SU-DHL-6 (cell line): Measurements from ENCODE around the gene MYH16.
"Not testable (repeated sequence)": the region's sequence is repeated elsewhere in the genome, so short reads cannot be mapped to it uniquely, and the experiment has no call there.

ENCODE experiments used
- H2AFZ ChIP-seq: fragments of 200-600 bp; sonication (generic); 2 replicates; pipeline ENCODE4 v1.6.1; 2014; ENCODE audit warnings: low read depth, mild to moderate bottlenecking, moderate library complexity, mixed read lengths, antibody characterized with exemption, low read length; ENCODE audit not compliant: severe bottlenecking
- H3F3A ChIP-seq: fragments of 200-600 bp; shearing (Covaris generic); 2 replicates; pipeline ENCODE4 v1.6.0; 2016; ENCODE audit warnings: antibody characterized with exemption, mild to moderate bottlenecking; ENCODE audit not compliant: insufficient read depth
- H3K27ac ChIP-seq: fragments of 200-600 bp; sonication (generic); 2 replicates; pipeline ENCODE4 v1.5.1; 2016; ENCODE audit warnings: low read depth, mild to moderate bottlenecking, low read length, moderate library complexity, mixed read lengths
- H3K27me3 ChIP-seq: fragments of 200-600 bp; sonication (generic), shearing (Covaris generic); 2 replicates; pipeline ENCODE4 v1.6.0; 2014; ENCODE audit warnings: mild to moderate bottlenecking, low read length
- H3K36me3 ChIP-seq: fragments of 200-600 bp; sonication (generic); 2 replicates; pipeline ENCODE4 v1.6.1; 2014; ENCODE audit warnings: mild to moderate bottlenecking, low read length, mixed read lengths
- H3K4me2 ChIP-seq: fragments of 300-600, 200-600 bp; shearing (Covaris generic), sonication (generic); 2 replicates; pipeline ENCODE4 v1.6.0; 2014; ENCODE audit warnings: low read length, low read depth, mild to moderate bottlenecking; ENCODE audit not compliant: poor library complexity, severe bottlenecking
- H3K4me3 ChIP-seq: fragments of 200-600 bp; sonication (generic); 2 replicates; pipeline ENCODE4 v1.5.1; 2014; ENCODE audit warnings: antibody characterized with exemption, low read length, mild to moderate bottlenecking, mixed read lengths; ENCODE audit not compliant: insufficient read depth, poor library complexity, severe bottlenecking
- H3K79me2 ChIP-seq: fragments of 200-600 bp; sonication (generic); 2 replicates; pipeline ENCODE4 v1.6.1; 2014; ENCODE audit warnings: mild to moderate bottlenecking, low read length, moderate library complexity; ENCODE audit not compliant: insufficient read depth
- H3K9ac ChIP-seq: fragments of 200-600 bp; sonication (generic); 2 replicates; pipeline ENCODE4 v1.7.0; 2014; ENCODE audit warnings: mild to moderate bottlenecking, low read length
- H3K9me2 ChIP-seq: fragments of 200-600 bp; sonication (generic); replicated peaks from 2 replicates; pipeline ENCODE4 v1.6.1; 2014; ENCODE audit warnings: low read length; ENCODE audit not compliant: insufficient read depth
- H3K9me3 ChIP-seq: fragments of 200-600 bp; sonication (generic); 2 replicates; pipeline ENCODE4 v1.6.1; 2014; ENCODE audit warnings: low read length, mixed read lengths; ENCODE audit not compliant: insufficient read depth
- H4K20me1 ChIP-seq: fragments of 200-600 bp; sonication (generic); 2 replicates; pipeline ENCODE4 v1.6.1; 2014; ENCODE audit warnings: low read depth, mild to moderate bottlenecking, antibody characterized with exemption, low read length, moderate library complexity, mixed read lengths
- EZH2phosphoT487 ChIP-seq: fragments of 200-600 bp; sonication (generic), shearing (Covaris generic); conservative IDR thresholded peaks from 2 replicates; pipeline ENCODE4 v1.6.1; 2018; ENCODE audit warnings: mild to moderate bottlenecking, antibody characterized with exemption, low read length, moderate library complexity, mixed read lengths
- TF ChIP-seq, protein P1 (sequence below): fragments of 200-600 bp; sonication (generic); IDR thresholded peaks from one replicate; pipeline ENCODE4 v1.5.1; 2017; ENCODE audit warnings: antibody characterized with exemption, mild to moderate bottlenecking, low read length, moderate library complexity; ENCODE audit not compliant: insufficient read depth, poor library complexity, severe bottlenecking

Gene MYH16

GRCh38 chr7:99232082-99232770 lies 40.4 kb upstream of the MYH16 start:
- Histone ChIP-seq H3K9ac (no peak overlapping the region), H3F3A (no peaks in the 10 kb centered on the region), H3K27me3 (no peaks in the 10 kb centered on the region), H3K27ac (no peak overlapping the region), H3K9me2 (no peaks in the 10 kb centered on the region), H3K4me3 (no peak overlapping the region), H3K36me3 (no peaks in the 10 kb centered on the region), H3K4me2 (no peak overlapping the region), H3K79me2 (no peaks in the 10 kb centered on the region), H2AFZ (no peak overlapping the region), H4K20me1 (no peaks in the 10 kb centered on the region), H3K9me3 (no peaks in the 10 kb centered on the region)
- TF ChIP-seq, protein P1, sequence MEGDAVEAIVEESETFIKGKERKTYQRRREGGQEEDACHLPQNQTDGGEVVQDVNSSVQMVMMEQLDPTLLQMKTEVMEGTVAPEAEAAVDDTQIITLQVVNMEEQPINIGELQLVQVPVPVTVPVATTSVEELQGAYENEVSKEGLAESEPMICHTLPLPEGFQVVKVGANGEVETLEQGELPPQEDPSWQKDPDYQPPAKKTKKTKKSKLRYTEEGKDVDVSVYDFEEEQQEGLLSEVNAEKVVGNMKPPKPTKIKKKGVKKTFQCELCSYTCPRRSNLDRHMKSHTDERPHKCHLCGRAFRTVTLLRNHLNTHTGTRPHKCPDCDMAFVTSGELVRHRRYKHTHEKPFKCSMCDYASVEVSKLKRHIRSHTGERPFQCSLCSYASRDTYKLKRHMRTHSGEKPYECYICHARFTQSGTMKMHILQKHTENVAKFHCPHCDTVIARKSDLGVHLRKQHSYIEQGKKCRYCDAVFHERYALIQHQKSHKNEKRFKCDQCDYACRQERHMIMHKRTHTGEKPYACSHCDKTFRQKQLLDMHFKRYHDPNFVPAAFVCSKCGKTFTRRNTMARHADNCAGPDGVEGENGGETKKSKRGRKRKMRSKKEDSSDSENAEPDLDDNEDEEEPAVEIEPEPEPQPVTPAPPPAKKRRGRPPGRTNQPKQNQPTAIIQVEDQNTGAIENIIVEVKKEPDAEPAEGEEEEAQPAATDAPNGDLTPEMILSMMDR = no peak
- no peak for TF ChIP-seq EZH2phosphoT487

DNA sequence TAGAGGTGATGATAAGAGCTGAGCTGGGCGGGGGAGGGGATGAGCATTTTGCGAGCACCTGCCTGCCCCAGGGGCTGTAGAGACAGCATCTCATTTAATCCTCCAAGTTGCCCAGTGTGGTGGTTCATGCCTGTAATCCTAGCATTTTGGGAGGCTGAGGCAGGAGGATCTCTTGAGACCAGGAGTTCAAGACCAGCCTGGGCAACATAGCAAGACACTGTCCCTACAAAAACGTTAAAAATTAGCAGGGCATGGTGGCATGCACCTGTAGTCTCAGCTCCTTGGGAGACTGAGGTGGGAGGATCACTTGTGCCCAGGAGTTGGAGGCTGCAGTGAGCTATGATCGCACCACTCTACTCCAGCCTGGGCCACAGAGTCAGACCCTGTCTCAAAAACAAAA lies 39.7 kb upstream of the MYH16 start:
- H3K27me3 ChIP-seq, H3K9me2 ChIP-seq, H3K9ac ChIP-seq, H2AFZ ChIP-seq, H3K9me3 ChIP-seq, H3K36me3 ChIP-seq, H4K20me1 ChIP-seq, H3K4me3 ChIP-seq, H3K79me2 ChIP-seq, H3K27ac ChIP-seq, H3K4me2 ChIP-seq, H3F3A ChIP-seq: not testable (repeated sequence)

DNA sequence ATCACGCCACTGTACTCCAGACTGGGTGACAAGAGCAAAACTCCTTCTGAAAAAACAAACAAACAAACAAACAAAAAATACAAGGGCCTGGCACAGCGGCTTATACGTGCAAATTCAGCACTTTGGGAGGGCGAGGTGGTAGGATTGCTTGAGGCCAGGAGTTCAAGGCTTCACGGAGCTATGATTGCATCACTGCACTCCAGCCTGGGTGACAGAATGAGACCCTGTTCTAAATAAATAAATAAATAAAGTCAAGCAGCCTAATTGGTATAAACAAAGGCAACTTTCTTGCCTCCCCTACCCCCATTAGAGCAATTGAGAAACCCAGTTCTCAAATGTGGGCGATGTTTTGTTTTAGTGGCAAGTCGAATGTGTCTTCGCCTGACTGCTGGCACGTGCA lies 38.5 kb upstream of the MYH16 start:
- H3K4me2 ChIP-seq = no peak overlapping the region
- no peaks in the 10 kb centered on the region for H4K20me1 ChIP-seq
- no peaks in the 10 kb centered on the region for H3K36me3 ChIP-seq
- no peaks in the 10 kb centered on the region for H3K9me3 ChIP-seq
- H3F3A ChIP-seq = no peaks in the 10 kb centered on the region
- H3K9ac ChIP-seq = no peak overlapping the region
- H3K9me2 ChIP-seq = no peaks in the 10 kb centered on the region
- no peak overlapping the region for H3K27ac ChIP-seq
- TF ChIP-seq, protein P1 = no peak
- TF ChIP-seq EZH2phosphoT487 = no peak
- no peak overlapping the region for H3K4me3 ChIP-seq
- H3K79me2 ChIP-seq = no peaks in the 10 kb centered on the region
- no peaks in the 10 kb centered on the region for H3K27me3 ChIP-seq
- no peak overlapping the region for H2AFZ ChIP-seq

DNA sequence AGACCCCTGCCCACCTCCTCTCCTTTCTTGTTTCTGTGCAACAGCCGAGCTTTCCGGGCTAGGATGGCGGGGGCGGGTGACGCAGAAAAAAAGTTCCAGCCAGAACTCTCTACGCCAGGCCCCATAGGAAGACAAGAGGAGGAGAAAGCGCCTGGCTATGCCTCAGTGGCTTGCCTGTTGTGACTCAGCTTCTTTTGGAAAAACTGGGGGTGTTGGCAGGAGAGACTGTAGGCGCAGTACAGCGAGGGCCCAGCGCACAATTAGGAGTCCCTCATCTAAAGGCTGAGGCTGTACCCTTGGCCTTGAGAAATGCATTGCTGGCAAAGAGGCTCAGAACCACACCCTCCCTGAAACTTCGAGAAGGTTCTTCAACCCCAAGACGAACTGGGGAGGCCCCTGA lies 36.7 kb upstream of the MYH16 start:
- TF ChIP-seq, protein P1 = no peak
- no peak for TF ChIP-seq EZH2phosphoT487
- no peak overlapping the region for H3K9ac ChIP-seq

GRCh38 chr7:99237876-99238275 lies 34.8 kb upstream of the MYH16 start:
- not testable (repeated sequence) for H3K27ac ChIP-seq, H3K79me2 ChIP-seq, H3K4me3 ChIP-seq, H3K9me2 ChIP-seq, H2AFZ ChIP-seq, H3K9me3 ChIP-seq, H3K9ac ChIP-seq, H3K4me2 ChIP-seq, H3F3A ChIP-seq, H3K27me3 ChIP-seq, H3K36me3 ChIP-seq, H4K20me1 ChIP-seq

More for the DNA sequence above, 36.7 kb upstream of the MYH16 start:
- H3K79me2 ChIP-seq = no peaks in the 10 kb centered on the region
- H3K36me3 ChIP-seq = no peaks in the 10 kb centered on the region
- H3K9me3 ChIP-seq = no peaks in the 10 kb centered on the region
- H3K27me3 ChIP-seq = no peaks in the 10 kb centered on the region
- no peak overlapping the region for H3K27ac ChIP-seq
- no peak overlapping the region for H2AFZ ChIP-seq
- H4K20me1 ChIP-seq = no peaks in the 10 kb centered on the region
- no peak overlapping the region for H3K4me3 ChIP-seq
- no peaks in the 10 kb centered on the region for H3F3A ChIP-seq
- H3K4me2 ChIP-seq = no peak overlapping the region
- H3K9me2 ChIP-seq = no peaks in the 10 kb centered on the region
